ENCODE measurements around the gene DRG2. TPM values are rescaled to one million over a fixed set of nuclear protein-coding genes. Genes with fewer than 3 reads are reported as not detected.

DRG2 gene
- total RNA-seq, 4 donors from 2014 or later: 29.5 to 55.1 (median 43.3) TPM

DNA sequence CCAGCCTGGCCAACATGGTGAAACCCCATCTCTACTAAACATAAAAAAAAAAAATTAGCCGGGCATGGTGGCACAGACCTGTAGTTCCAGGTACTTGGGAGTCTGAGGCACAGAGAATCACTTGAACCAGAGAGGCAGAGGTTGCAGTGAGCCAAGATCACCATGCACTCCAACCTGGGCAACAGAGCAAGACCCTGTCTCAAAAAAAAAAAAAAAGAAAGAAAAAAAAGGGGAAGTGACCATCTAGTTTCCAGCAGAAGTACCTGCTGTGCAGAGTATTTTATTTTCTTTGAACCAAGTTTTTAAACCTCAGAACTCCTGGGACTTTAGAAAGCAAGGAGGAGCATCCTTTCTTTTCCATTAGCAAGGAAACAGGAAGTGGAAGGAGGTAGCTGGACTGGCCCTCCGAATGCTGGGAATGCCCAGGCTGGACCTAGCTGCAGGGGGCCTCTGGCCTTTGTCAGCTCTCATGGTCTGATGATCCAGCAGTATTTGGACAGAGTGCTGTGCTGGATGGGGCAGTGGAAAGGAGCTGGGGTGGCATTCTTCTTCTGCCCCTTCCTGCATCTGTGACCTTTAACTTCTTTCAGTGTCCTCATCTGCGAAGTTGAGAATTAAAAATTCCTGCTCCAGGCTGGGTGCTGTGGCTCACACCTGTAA is 41.9 kb upstream of the DRG2 start:
- Histone ChIP-seq H3K36me3 (peaks cover 0 to 57% (median 0%) of the 10 kb centered on the region in 3 donors), H3K27me3 (no peaks in the 10 kb centered on the region), H3K27ac (no peak overlapping the region), H3K9me3 (no peaks in the 10 kb centered on the region), H3K4me3 (no peak overlapping the region), H3K4me1 (peaks cover 0 to 16% (median 2%) of the 10 kb centered on the region in 4 donors)
- TF ChIP-seq, protein P1, sequence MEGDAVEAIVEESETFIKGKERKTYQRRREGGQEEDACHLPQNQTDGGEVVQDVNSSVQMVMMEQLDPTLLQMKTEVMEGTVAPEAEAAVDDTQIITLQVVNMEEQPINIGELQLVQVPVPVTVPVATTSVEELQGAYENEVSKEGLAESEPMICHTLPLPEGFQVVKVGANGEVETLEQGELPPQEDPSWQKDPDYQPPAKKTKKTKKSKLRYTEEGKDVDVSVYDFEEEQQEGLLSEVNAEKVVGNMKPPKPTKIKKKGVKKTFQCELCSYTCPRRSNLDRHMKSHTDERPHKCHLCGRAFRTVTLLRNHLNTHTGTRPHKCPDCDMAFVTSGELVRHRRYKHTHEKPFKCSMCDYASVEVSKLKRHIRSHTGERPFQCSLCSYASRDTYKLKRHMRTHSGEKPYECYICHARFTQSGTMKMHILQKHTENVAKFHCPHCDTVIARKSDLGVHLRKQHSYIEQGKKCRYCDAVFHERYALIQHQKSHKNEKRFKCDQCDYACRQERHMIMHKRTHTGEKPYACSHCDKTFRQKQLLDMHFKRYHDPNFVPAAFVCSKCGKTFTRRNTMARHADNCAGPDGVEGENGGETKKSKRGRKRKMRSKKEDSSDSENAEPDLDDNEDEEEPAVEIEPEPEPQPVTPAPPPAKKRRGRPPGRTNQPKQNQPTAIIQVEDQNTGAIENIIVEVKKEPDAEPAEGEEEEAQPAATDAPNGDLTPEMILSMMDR (IDR thresholded peaks at IDR 0.05): no peak
- TF ChIP-seq EP300 (IDR thresholded peaks at IDR 0.05): no peak
- TF ChIP-seq POLR2A (IDR thresholded peaks at IDR 0.05): no peak
- DNase-seq (ENCODE audit: low spot score in 2 of 2): no peak
- 80 to 85% methylated on average over 3 of the region's 3 CpGs for WGBS, 2 donors

DNA sequence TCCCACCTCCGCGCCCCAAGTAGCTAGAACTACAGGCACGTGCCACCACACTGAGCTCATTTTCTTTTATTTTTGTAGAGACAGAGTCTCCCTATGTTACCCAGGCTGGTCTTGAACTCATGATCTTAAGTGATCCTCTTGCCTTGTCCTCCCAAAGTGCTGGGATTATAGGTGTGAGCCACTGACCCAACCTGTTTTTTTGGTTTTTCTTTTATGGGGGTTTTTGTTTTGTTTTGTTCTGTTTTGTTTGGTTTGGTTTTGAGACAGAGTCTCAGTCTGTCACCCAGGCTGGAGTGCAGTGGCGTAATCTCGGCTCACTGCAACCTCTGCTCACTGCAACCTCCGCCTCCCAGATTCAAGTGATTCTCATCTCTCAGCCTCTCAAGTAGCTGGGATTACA is 32.2 kb upstream of the DRG2 start:
- no peak for DNase-seq (ENCODE audit: low spot score in 2 of 2)
- no peaks in the 10 kb centered on the region for H3K9me3 ChIP-seq
- 93 to 94% methylated on average over 6 of the region's 6 CpGs for WGBS, 2 donors
- no peak overlapping the region for H3K27ac ChIP-seq
- H3K4me3 ChIP-seq: no peak overlapping the region
- no peaks in the 10 kb centered on the region for H3K4me1 ChIP-seq
- TF ChIP-seq, protein P1 (IDR thresholded peaks at IDR 0.05): no peak
- TF ChIP-seq EP300 (IDR thresholded peaks at IDR 0.05) (no peak), POLR2A (IDR thresholded peaks at IDR 0.05) (no peak)
- peaks cover 0 to 75% (median 10%) of the 10 kb centered on the region in 3 donors for H3K36me3 ChIP-seq
- no peaks in the 10 kb centered on the region for H3K27me3 ChIP-seq

DNA sequence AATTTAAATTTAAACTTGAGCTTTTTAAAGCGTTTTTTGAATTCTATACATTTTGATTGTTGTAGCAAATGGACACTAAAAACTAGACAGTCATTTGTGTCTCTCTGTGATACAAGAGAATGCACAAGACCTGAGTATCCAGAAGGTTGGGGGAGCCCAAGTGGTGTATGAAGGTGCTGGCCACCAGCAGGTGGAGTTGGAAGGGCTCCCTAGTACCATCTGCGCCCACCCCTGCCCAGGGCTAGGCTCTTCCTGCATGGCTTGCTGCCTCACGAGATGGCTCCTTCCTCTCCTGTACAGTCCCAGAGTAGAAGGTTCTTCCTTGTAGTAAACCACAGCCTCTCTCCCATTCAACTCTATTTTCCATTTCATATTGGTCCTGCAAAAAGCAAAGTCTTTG is 31.5 kb upstream of the DRG2 start:
- H3K4me3 ChIP-seq: no peak overlapping the region
- no peak for DNase-seq (ENCODE audit: low spot score in 2 of 2)
- H3K4me1 ChIP-seq: no peaks in the 10 kb centered on the region
- 92 to 96% methylated on average over 3 of the region's 3 CpGs for WGBS, 2 donors
- H3K27ac ChIP-seq: no peak overlapping the region
- TF ChIP-seq, protein P1 (IDR thresholded peaks at IDR 0.05): no peak
- no peak for TF ChIP-seq POLR2A (IDR thresholded peaks at IDR 0.05)
- TF ChIP-seq EP300 (IDR thresholded peaks at IDR 0.05): no peak
- peaks cover 0 to 80% (median 10%) of the 10 kb centered on the region in 3 donors for H3K36me3 ChIP-seq
- no peaks in the 10 kb centered on the region for H3K9me3 ChIP-seq
- H3K27me3 ChIP-seq: no peaks in the 10 kb centered on the region

DNA sequence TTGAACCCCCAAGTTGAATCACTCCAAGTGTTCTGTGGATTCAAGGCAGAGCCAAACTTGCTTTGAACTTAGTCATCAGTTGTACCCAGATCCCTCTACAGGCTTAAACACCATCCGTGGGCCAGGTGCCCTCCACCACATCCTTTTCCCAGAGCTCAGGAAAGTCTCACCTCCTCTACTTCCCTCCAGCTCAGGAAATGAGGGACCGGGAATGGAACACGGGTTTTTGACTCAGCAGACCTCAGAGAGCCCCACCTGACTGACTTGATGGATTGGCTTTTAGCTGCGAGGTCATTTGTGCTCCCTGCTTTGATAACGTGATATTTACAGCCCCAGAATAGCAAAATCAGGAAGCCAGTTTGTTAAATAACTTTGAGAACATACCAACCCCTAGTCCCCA is 28.5 kb upstream of the DRG2 start:
- no peak for DNase-seq (ENCODE audit: low spot score in 2 of 2)
- no peak for TF ChIP-seq POLR2A (IDR thresholded peaks at IDR 0.05)
- TF ChIP-seq, protein P1 (IDR thresholded peaks at IDR 0.05): no peak
- TF ChIP-seq EP300 (IDR thresholded peaks at IDR 0.05): no peak
- H3K27me3 ChIP-seq: no peaks in the 10 kb centered on the region
- H3K36me3 ChIP-seq: peaks cover 0 to 99% (median 7%) of the 10 kb centered on the region in 3 donors
- no peaks in the 10 kb centered on the region for H3K9me3 ChIP-seq
- 78 to 80% methylated on average over 5 of the region's 5 CpGs for WGBS, 2 donors
- H3K4me1 ChIP-seq: no peaks in the 10 kb centered on the region
- H3K27ac ChIP-seq: no peak overlapping the region
- H3K4me3 ChIP-seq: no peak overlapping the region

DNA sequence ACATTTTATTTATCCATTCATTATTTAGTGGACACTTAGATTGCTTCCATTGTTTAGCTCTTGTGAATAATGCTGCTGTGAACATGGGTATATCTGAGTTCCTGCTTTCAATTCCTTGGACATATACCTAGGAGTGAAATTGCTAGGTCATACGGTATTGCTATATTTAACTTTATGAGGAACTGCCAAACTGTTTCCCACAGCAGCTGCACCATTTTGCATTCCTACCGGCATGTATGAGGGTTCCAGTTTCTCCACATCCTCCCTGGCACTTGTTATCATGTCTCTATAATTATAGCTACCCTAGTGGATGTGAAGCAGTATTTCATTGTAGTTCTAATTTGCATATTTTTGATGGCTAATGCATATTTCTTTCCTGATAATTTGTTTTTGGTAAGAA is 23.7 kb upstream of the DRG2 start:
- Histone ChIP-seq H3K4me3 (no peak overlapping the region), H3K36me3 (peaks cover 0 to 86% (median 5%) of the 10 kb centered on the region in 3 donors), H3K4me1 (no peaks in the 10 kb centered on the region), H3K27me3 (no peaks in the 10 kb centered on the region), H3K27ac (no peak overlapping the region), H3K9me3 (no peaks in the 10 kb centered on the region)
- TF ChIP-seq, protein P1 (IDR thresholded peaks at IDR 0.05): no peak
- TF ChIP-seq EP300 (IDR thresholded peaks at IDR 0.05) (no peak), POLR2A (IDR thresholded peaks at IDR 0.05) (no peak)
- WGBS, 2 donors: 77 to 86% methylated on average over 2 of the region's 2 CpGs
- no peak for DNase-seq (ENCODE audit: low spot score in 2 of 2)
